DND-41 (cell line): Measurements from ENCODE around the gene GLP2R.

ENCODE experiments used
- ATAC-seq: fragments of 200-7000 bp; cut with Tn5 transposase; 3 replicates; pipeline ENCODE4 v1.9.1; 2021; ENCODE audit warnings: low read depth; ENCODE audit not compliant: insufficient read depth
- DNase-seq: peaks from one replicate; pipeline ENCODE4 v3.0.0-alpha.2; 2020
- H2AFZ ChIP-seq: 2 replicates; pipeline ENCODE4 v1.6.0; 2012; ENCODE audit warnings: low read depth, low read length
- H3K27ac ChIP-seq: 2 replicates; pipeline ENCODE4 v1.5.1; 2012; ENCODE audit warnings: low read length, inconsistent platforms
- H3K27me3 ChIP-seq: fragments of 200-600 bp; sonication (generic); 2 replicates; pipeline ENCODE4 v1.6.0; 2012; ENCODE audit warnings: low read length, mild to moderate bottlenecking, inconsistent platforms; ENCODE audit not compliant: insufficient read depth, poor library complexity
- H3K36me3 ChIP-seq: 2 replicates; pipeline ENCODE4 v1.5.1; 2012; ENCODE audit warnings: low read length, inconsistent platforms; ENCODE audit not compliant: insufficient read depth
- H3K4me1 ChIP-seq: 2 replicates; pipeline ENCODE4 v1.5.1; 2012; ENCODE audit warnings: mild to moderate bottlenecking, low read length; ENCODE audit not compliant: insufficient read depth
- H3K4me2 ChIP-seq: 2 replicates; pipeline ENCODE4 v1.6.0; 2012; ENCODE audit warnings: mild to moderate bottlenecking, moderate library complexity, low read length, inconsistent platforms; ENCODE audit not compliant: insufficient read depth
- H3K4me3 ChIP-seq, 2 experiments: fragments of 200-600 bp in 1 of 2; shearing (Covaris generic) in 1 of 2; 2 replicates each; pipeline ENCODE4 v1.5.1; 2012 to 2016; ENCODE audit warnings: inconsistent platforms in 2 of 2, low read length in 2 of 2, mild to moderate bottlenecking in 2 of 2, low read depth in 1 of 2, moderate library complexity in 1 of 2
- H3K79me2 ChIP-seq: 2 replicates; pipeline ENCODE4 v1.6.0; 2012; ENCODE audit warnings: low read length, inconsistent platforms; ENCODE audit not compliant: insufficient read depth
- H3K9ac ChIP-seq: 2 replicates; pipeline ENCODE4 v1.6.0; 2012; ENCODE audit warnings: low read depth, mild to moderate bottlenecking, inconsistent platforms, low read length, moderate library complexity
- H3K9me3 ChIP-seq: 2 replicates; pipeline ENCODE4 v1.5.1; 2012; ENCODE audit warnings: low read length, moderate library complexity, mild to moderate bottlenecking, inconsistent platforms; ENCODE audit not compliant: insufficient read depth, severe bottlenecking
- H4K20me1 ChIP-seq: 2 replicates; pipeline ENCODE4 v1.6.0; 2012; ENCODE audit warnings: low read length; ENCODE audit not compliant: insufficient read depth
- CTCF ChIP-seq: IDR thresholded peaks from 2 replicates; pipeline ENCODE4 v1.5.1; 2012; ENCODE audit warnings: borderline replicate concordance, low read length, moderate library complexity, mild to moderate bottlenecking; ENCODE audit not compliant: poor library complexity, severe bottlenecking; ENCODE audit errors: extremely low read depth
- EZH2 ChIP-seq: IDR thresholded peaks from 3 replicates; pipeline ENCODE4 v1.6.1; 2012; ENCODE audit warnings: borderline replicate concordance, low read depth, mild to moderate bottlenecking, moderate library complexity, low read length, inconsistent platforms; ENCODE audit not compliant: severe bottlenecking

Gene GLP2R

GRCh38 chr17:9893411-9894012 lies 67.8 kb downstream of the GLP2R start:
- DNase-seq, result no peak
- no peak for TF ChIP-seq EZH2
- TF ChIP-seq CTCF, result no peak
- Histone ChIP-seq H3K27ac (no peak overlapping the region), H2AFZ (no peak overlapping the region), H3K27me3 (no peaks in the 10 kb centered on the region), H3K36me3 (no peaks in the 10 kb centered on the region), H3K9me3 (no peaks in the 10 kb centered on the region), H3K79me2 (no peaks in the 10 kb centered on the region), H3K4me1 (no peaks in the 10 kb centered on the region), H3K4me2 (no peak overlapping the region), H4K20me1 (no peaks in the 10 kb centered on the region), H3K4me3 (no peak overlapping the region), H3K9ac (no peak overlapping the region)
- ATAC-seq, result no peak

- no peaks in the 10 kb centered on the region for H3K36me3 ChIP-seq
- no peak for TF ChIP-seq EZH2
- no peak for TF ChIP-seq CTCF
- no peak overlapping the region for H2AFZ ChIP-seq
- no peaks in the 10 kb centered on the region for H3K79me2 ChIP-seq
- no peaks in the 10 kb centered on the region for H4K20me1 ChIP-seq
- ATAC-seq (no peak), DNase-seq (no peak)
- H3K9ac ChIP-seq, result no peak overlapping the region
- H3K27ac ChIP-seq, result no peak overlapping the region
- H3K4me2 ChIP-seq, result no peak overlapping the region
- H3K9me3 ChIP-seq, result no peaks in the 10 kb centered on the region
- no peaks in the 10 kb centered on the region for H3K27me3 ChIP-seq
- H3K4me3 ChIP-seq, result no peak overlapping the region
- H3K4me1 ChIP-seq, result no peaks in the 10 kb centered on the region
Measured at GRCh38 chr17:9894231-9894630, 68.5 kb downstream of the GLP2R start.

GRCh38 chr17:9895923-9896322 lies 70.2 kb downstream of the GLP2R start:
- Histone ChIP-seq H4K20me1 (no peaks in the 10 kb centered on the region), H3K4me2 (no peak overlapping the region), H3K9ac (no peak overlapping the region), H3K27ac (no peak overlapping the region), H3K9me3 (no peaks in the 10 kb centered on the region), H3K79me2 (no peaks in the 10 kb centered on the region), H3K4me3 (no peak overlapping the region), H3K27me3 (no peaks in the 10 kb centered on the region), H3K36me3 (no peaks in the 10 kb centered on the region), H3K4me1 (no peaks in the 10 kb centered on the region), H2AFZ (no peak overlapping the region)
- DNase-seq, result no peak
- no peak for ATAC-seq
- TF ChIP-seq EZH2 (no peak), CTCF (no peak)
